NCI-H2107 (cell line): ENCODE measurements around the gene PBX1.
"Not testable (repeated sequence)": the region's sequence is repeated elsewhere in the genome, so short reads cannot be mapped to it uniquely, and the experiment has no call there.

Experiments
- DNase-seq: peaks from one replicate; lab custom pipeline; 2025; lab: John Stamatoyannopoulos, UW

The PBX1 gene

GRCh38 chr1:164590592-164590991 is 31.6 kb downstream of the PBX1 start:
- no peak for DNase-seq

GRCh38 chr1:164591858-164592257 is 32.9 kb downstream of the PBX1 start:
- no peak for DNase-seq

DNA sequence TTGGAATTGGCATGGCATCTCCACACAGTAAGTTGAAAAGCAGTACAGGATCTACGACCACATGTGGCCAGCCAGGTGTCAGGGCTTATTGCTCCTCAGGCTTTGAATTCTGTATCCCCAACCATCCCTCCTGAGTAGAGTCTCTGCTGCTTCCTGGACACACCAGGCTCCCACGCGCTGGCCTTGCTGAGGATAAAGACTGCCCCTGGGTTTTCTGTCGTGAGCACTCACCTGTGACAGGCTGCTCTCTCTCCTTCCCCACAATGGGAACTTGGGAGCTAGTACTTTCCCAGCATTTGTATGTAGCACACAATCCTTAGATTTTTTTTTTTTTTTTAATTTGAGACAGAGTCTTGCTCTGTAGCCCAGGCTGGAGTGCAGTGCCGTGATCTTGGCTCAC is 33.6 kb downstream of the PBX1 start:
- no peak for DNase-seq

DNA sequence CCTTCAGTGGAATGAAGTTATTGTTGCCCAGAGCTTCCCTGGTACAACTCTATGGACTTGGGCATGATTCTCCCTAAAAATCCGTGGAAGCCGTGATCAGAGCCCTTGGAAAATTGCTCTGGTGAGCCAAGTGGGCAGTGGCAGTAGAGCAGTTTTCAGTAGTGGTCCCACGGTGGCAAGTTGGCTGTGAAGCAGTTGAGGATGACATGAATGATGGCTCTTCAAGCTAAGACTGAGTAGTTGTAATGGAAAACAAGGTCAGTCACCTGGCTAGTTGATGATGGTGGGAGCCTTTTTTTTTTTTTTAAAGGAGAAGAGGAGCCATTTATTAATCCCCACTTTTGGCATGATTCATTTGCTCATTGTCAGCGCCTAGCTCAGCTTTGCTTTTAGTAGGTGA is 36.2 kb downstream of the PBX1 start:
- no peak for DNase-seq

GRCh38 chr1:164596172-164596571 is 37.2 kb downstream of the PBX1 start:
- no peak for DNase-seq

DNA sequence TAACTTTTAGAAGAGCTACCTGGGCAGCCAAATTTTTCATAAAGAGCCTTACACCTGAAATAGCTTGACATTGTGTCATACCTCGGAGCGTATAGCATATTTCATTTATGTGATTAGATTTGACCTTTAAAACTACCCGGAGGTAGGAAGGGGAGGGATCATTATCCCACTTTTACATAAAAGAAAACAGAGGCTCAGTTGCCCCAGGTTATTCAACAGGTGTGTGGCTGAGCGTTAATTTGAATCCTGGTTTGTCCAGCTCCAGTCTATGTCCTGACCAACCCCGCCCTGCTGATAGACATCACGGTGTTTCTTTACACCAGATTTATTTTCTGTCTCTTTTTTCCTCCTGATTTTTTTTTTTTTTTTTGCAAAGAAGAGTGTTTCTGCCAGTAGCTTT is 39.7 kb downstream of the PBX1 start:
- no peak for DNase-seq

- DNase-seq: no peak
Observed at GRCh38 chr1:164599272-164599671, 40.3 kb downstream of the PBX1 start.

GRCh38 chr1:164601399-164602100 is 42.6 kb downstream of the PBX1 start:
- DNase-seq: no peak

GRCh38 chr1:164602101-164602422 is 43.1 kb downstream of the PBX1 start:
- DNase-seq: no peak

GRCh38 chr1:164602480-164603093 is 43.6 kb downstream of the PBX1 start:
- no peak for DNase-seq

- DNase-seq: not testable (repeated sequence)
Observed at GRCh38 chr1:164603805-164604204, 44.8 kb downstream of the PBX1 start.

DNA sequence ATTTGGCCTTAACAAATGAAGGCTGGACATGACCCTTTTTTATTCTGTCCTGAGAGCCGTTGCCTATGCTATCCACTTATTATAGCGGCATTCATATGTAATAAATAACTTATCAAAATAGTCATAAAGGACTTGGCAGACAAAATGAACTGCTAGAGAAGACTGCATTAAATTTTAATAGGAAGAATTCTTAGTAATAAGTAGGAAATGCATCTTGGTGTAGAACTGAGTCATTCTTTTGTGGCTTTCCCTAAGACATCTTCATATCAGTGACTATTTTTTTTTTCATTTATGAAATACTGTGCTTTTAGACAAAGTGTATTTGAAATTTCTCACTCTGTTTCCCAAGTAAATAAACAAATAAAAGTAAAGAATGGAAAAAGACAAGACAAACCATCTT is 45.6 kb downstream of the PBX1 start:
- no peak for DNase-seq

GRCh38 chr1:164605254-164606091 is 46.5 kb downstream of the PBX1 start:
- DNase-seq: no peak

- DNase-seq: no peak
Observed at GRCh38 chr1:164607351-164607750, 48.4 kb downstream of the PBX1 start.

GRCh38 chr1:164608651-164609057 is 49.7 kb downstream of the PBX1 start:
- no peak for DNase-seq

DNA sequence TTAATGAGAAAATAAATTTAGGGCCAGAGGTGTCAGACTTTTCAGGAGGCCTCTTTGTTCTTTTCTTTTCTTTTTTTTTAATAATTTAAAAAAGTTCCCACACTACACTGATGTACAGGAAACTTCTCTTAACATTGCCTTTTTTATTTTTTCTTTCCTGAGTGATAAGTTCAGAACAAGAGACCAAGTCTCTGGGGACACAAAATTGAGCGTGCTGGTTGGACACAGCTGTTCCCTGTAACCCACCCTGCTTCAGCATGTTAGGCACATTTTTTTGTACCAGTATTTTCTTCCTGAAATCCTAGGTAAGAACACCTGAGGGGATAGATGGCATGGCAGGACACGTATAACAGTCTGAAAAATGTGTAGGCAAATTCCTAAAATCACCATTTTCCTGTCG is 50.1 kb downstream of the PBX1 start:
- DNase-seq: no peak

DNA sequence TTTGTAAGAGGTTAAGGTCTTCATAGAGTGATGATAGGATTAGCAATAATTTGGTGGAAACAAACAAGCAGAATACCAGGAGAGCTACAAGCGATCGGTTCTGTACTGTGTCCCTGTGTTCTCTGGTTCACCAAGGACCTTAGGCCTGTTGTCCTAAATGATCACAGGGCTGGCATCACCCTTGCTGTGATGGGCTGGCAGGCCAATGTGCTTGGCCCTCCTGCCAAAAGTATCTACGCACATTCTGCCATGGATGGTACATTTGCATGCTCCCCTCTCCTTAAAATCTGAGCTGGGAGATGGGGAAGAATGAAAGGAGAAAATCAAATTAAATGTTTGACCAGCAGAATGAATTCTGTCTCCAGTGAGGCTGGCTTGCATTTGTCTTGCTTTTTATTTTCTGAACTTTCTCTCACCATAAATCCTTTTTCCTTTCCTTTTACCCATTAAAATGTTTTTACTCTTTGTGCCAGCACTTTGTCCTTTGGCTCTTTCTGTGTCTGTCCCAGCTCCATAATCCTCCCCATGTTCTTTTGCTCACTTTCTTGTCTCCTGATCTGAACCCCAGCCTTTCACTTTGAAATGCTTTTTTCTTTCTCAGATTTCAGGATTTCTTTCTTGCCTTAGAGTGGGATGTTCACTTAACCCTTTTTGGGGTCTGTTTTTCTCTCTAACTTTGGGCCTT is 51.7 kb downstream of the PBX1 start:
- DNase-seq: no peak

- peak; percentile 88 for DNase-seq
Observed at GRCh38 chr1:164611754-164612642, 53.0 kb downstream of the PBX1 start.

GRCh38 chr1:164613176-164613575 is 54.2 kb downstream of the PBX1 start:
- DNase-seq: no peak

DNA sequence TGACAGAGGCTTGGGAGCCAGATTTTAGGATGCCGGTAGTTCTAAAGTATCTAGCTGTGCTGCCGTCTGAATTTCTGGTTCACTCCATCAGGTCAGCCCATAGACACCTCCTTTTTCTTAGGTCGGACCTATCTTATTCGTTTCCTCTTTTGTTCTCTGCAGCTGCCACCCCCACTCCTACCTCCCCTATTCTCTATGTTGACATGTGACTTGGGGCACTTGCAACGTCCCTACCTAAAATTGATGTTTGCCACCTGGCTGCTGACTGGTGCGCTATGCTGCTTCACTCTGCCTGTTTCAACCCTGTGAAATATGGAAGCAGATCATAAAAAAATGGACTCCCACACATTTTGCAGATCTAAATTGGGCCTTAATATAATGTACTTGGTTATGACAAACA is 55.3 kb downstream of the PBX1 start:
- peak; percentile 71 for DNase-seq

DNA sequence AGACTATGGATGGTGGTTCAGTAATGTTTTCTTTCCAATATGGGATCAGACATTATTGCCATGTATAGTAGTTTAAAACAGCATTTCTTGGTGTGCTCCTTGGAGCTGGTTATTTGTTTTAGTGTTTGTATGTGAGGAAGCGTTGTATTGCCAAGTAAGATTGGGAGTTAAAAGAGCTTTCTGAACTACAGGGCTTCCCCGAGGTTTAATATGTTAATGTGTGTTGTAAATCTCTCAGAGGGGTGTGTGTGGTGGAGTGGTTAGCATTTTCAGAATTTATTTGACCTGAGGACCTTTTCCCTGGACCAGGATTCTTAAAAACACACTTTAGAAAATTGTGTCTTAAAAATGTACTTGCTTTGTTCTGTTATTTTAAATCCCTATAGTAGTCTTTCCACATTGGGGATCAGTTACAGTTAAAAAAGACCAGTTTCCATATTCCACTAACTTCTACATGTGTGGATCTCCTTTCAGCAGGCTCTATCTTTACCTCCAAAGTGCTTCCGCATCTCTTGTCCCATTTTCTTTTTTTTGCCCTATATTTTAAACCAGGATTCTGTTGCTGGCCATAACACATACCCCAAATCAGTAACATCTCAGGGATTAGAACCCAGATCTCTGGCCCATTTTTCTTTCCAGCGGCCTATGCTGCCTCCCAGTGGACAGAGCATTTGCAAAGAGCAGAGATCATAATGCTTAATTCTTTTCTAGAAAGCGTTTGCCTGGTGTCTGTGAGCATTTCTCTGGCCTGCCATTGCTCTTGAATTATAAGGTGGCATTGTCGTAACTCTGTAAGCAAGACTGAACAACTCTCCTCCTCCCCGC is 58.6 kb downstream of the PBX1 start:
- peak; percentile 80 for DNase-seq
